Mesothelial cell of epicardium (in vitro differentiated cells): Measurements from ENCODE around the gene HOXC6. TPM values are rescaled to one million over a fixed set of nuclear protein-coding genes. Genes with fewer than 3 reads are reported as not detected.

Experiments used
- DNase-seq, 2 experiments: peaks; one replicate each; pipeline ENCODE4 v3.0.0; 2021; ENCODE audit warnings: low spot score in 2 of 2; ENCODE audit not compliant: unreplicated experiment in 2 of 2
- H3K27ac Mint-ChIP-seq: 2 replicates; pipeline ENCODE4 v1.8.0; 2021; ENCODE audit warnings: mixed read lengths
- H3K27me3 Mint-ChIP-seq: 2 replicates; pipeline ENCODE4 v1.8.0; 2021; ENCODE audit warnings: low read depth, mixed read lengths
- H3K36me3 Mint-ChIP-seq: 2 replicates; pipeline ENCODE4 v1.8.0; 2021; ENCODE audit warnings: mixed read lengths
- H3K4me1 Mint-ChIP-seq: 2 replicates; pipeline ENCODE4 v1.8.0; 2021; ENCODE audit warnings: mixed read lengths
- H3K4me3 Mint-ChIP-seq: 2 replicates; pipeline ENCODE4 v1.8.0; 2021; ENCODE audit warnings: mild to moderate bottlenecking, moderate library complexity, mixed read lengths
- H3K9me3 Mint-ChIP-seq: 2 replicates; pipeline ENCODE4 v1.8.0; 2021; ENCODE audit warnings: mixed read lengths
- CTCF ChIP-seq: fragments of 200-600 bp; sonication (generic); IDR thresholded peaks from one replicate; pipeline ENCODE4 v1.5.0; 2021; ENCODE audit warnings: antibody characterized with exemption; ENCODE audit not compliant: unreplicated experiment
- total RNA-seq: library from RNA; stranded (reverse); gene quantifications from 3 replicates; pipeline ENCODE4 v1.2.1, GENCODE V29; 2021

Gene HOXC6
- total RNA-seq, 1 donor from 2014 or later, result 15.5 TPM

GRCh38 chr12:54012631-54013409, 15.4 kb upstream of the HOXC6 start:
- no peak for TF ChIP-seq CTCF
- DNase-seq, result no peak
- Mint-ChIP-seq H3K27me3 (peaks cover 92% of the 10 kb centered on the region), H3K36me3 (peaks cover 2% of the 10 kb centered on the region), H3K27ac (peak overlapping the region; percentile 51), H3K9me3 (no peaks in the 10 kb centered on the region), H3K4me1 (peaks cover 33% of the 10 kb centered on the region), H3K4me3 (no peak overlapping the region)

GRCh38 chr12:54014377-54015017, 13.7 kb upstream of the HOXC6 start:
- Mint-ChIP-seq H3K4me1 (peaks cover 36% of the 10 kb centered on the region), H3K27ac (peak overlapping the region; percentile 39), H3K4me3 (peak overlapping the region; percentile 28), H3K36me3 (peaks cover 2% of the 10 kb centered on the region), H3K27me3 (peaks cover 87% of the 10 kb centered on the region), H3K9me3 (no peaks in the 10 kb centered on the region)
- TF ChIP-seq CTCF, result no peak
- DNase-seq, result no peak

GRCh38 chr12:54015018-54015931, 13.0 kb upstream of the HOXC6 start:
- TF ChIP-seq CTCF, result no peak
- Mint-ChIP-seq H3K27me3 (peaks cover 86% of the 10 kb centered on the region), H3K36me3 (peaks cover 2% of the 10 kb centered on the region), H3K27ac (peak overlapping the region; percentile 1), H3K4me3 (peak overlapping the region; percentile 24), H3K4me1 (peaks cover 37% of the 10 kb centered on the region), H3K9me3 (no peaks in the 10 kb centered on the region)
- no peak for DNase-seq

- Mint-ChIP-seq H3K27me3 (peaks cover 86% of the 10 kb centered on the region), H3K36me3 (peaks cover under 1% of the 10 kb centered on the region), H3K4me1 (peaks cover 31% of the 10 kb centered on the region), H3K4me3 (peak overlapping the region; percentile 81), H3K27ac (no peak overlapping the region), H3K9me3 (no peaks in the 10 kb centered on the region)
- DNase-seq, result no peak
- TF ChIP-seq CTCF, result no peak
Measured at GRCh38 chr12:54016051-54016450, 12.2 kb upstream of the HOXC6 start.

- no peaks in the 10 kb centered on the region for H3K36me3 Mint-ChIP-seq
- no peaks in the 10 kb centered on the region for H3K9me3 Mint-ChIP-seq
- peaks cover 31% of the 10 kb centered on the region for H3K4me1 Mint-ChIP-seq
- H3K27ac Mint-ChIP-seq, result peak overlapping the region; percentile 59
- H3K27me3 Mint-ChIP-seq, result peaks cover 86% of the 10 kb centered on the region
- H3K4me3 Mint-ChIP-seq, result peak overlapping the region; percentile 81
- DNase-seq, result no peak
- TF ChIP-seq CTCF, result no peak
Measured at GRCh38 chr12:54016478-54016964, 11.7 kb upstream of the HOXC6 start.
